Left kidney (tissue), 2 donors: ENCODE data around the gene CPLX3. TPM values are rescaled to one million over a fixed set of nuclear protein-coding genes. Genes with fewer than 3 reads are reported as not detected.

Experiments used
- DNase-seq: peaks from one replicate; pipeline ENCODE4 v3.0.0-alpha.2; 2013
- polyA plus RNA-seq: library from polyadenylated mRNA; unstranded; fragments of 120-200 nt; gene quantifications from one replicate; pipeline ENCODE4 v1.2.1, GENCODE V29; 2013; ENCODE audit not compliant: insufficient read length

CPLX3 gene
- polyA plus RNA-seq, 1 donor = not detected

DNA sequence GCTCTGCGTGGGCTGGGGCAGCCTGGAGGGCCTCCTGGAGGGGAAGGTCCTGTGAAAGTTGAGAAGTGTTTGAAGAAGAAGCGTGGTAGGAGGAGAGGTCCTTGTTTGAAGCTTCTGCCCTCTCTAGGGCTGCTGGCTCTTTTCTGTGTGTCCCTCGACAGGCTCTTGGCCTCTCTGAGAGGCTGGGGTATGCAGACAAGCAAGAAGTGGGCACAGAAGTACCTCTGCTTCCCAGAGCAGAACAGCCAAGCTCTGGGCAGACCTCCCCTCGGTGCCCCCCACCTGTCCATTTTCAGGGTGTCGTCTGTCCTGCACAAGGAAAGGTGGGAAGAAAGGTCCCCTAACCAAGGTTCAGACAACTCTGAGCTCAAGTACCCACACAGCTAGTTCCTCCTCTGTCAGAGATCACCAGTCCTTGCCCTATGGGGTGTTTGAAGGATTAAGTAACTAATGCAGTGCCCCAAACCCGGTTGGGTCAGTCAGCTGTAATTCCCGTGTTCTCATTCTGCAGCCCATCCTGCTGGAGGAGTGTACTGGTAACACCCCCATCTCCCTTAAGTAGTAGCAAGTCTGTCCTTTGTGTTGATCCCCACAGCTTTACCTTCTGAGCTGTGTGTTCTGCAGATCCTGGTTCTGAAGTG is 38.3 kb upstream of the CPLX3 start:
- DNase-seq = no peak

DNA sequence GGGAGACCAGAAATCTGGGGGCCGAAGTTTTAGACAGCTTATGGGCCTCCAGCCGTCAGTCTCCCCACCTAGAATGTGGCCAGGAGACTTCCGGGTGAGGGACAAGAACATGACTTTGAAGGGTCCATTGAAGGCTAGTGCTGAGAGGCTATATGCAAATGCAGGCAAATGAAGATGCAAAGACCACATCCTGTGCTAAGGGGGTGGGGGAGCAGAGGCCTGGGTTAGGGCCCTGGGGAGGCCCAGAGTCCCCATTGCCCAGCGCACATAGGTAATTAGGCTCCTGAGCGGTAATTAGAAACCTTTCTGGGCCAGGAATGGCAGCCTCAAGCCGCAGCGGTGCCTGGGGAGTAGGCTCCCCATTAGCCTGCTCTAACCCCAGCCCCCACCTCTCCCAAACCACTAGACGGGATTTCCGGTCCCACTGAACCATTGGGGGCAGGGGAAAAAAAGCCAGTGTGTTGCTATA is 37.7 kb upstream of the CPLX3 start:
- no peak for DNase-seq

DNA sequence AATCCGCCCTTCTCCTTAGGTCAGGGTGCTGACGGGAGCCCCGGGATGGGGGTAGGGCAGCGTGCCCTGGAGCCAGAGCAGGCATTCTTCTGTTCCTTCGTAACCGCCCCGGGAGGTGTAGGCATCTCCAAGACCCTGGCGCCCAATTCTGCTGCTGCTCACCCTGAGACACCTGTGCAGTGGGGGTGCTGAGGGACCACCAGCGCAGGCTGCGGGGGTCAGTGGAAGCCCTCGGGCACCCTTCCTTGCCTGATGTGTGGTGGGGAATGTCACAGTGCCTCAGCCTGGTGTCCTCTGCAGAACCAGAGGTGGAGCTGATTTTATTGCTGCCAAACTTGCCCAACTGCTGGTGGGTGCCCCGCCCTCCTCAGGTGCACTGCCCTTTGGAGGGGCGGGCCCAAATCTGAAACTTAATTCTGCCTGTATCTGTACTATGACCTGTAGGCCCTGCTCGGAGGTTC is 37.2 kb upstream of the CPLX3 start:
- no peak for DNase-seq

DNA sequence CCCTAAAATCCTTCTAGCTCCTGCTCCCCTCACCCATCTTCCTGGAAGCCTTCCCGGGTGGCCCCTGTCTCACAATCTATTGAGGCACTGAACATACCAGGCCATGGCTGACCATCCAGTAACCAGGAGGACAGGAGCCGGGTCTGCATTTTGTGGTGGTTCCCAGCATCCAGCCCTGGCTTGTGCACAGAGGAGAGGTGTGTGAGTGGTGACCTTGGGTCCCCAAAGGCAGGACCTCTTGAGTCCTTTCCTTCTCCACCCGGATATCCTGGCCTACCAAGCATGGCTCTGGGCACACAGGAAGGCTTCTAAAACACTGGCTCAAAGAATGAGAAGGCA is 36.7 kb upstream of the CPLX3 start:
- no peak for DNase-seq

DNA sequence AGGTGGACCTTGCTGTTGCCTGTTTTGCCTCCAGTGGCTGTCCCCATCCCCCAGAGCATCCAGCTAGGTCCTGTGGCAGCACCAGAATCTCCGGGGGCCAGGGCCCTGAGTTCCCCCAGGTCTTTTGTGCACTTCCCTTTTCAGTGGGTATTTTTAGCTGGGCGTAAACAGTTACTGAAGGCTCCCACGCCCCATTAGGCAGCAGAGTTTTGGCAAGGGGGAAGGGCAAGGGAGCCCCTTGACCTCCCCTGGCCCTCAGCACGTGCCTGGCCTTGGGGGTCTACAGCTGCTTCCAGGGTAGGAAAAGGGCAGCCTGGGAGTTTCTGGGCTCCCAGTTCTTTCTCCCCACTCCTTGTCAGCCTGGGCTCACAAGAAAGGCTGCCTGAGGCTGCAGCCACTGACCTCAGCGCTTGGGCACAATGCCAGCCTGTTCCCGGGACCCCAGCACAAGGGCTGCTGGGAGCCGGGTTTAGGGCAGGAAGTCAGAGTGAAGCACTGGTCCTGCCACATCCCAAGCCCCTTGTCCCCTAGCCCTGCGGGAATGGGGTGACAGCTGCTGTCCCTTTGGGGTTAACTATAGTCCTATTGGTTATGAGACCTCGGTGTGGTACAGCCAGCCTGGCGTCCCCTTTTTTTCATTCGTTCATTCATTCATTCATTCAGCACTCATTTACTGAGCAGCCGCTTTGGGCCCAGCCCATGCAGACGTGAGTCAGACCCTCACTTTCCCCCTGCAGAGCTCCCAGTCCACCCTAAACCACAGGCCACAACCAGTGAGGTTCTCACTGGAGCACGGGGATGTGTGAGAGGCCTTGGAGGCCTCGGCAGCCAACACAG is 36.1 kb upstream of the CPLX3 start:
- DNase-seq = no peak

DNA sequence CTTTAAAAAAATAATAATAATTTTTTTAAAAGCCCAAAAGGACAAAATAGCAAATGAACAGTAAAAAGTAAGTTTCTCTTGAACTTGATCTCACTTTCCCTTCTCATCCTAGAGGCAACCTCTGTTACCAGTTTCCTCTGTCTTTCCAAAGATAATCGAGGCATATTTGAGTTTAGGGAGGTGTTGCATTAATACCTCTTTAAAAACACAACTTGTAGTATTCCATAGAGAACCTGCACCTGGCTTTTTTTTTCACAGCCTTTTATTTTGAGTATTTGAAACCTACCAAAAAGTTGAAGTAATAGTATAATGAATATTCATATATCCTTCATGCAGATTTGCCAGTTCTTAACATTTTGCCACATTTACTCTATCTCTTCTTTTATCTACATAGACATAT is 35.4 kb upstream of the CPLX3 start:
- no peak for DNase-seq

DNA sequence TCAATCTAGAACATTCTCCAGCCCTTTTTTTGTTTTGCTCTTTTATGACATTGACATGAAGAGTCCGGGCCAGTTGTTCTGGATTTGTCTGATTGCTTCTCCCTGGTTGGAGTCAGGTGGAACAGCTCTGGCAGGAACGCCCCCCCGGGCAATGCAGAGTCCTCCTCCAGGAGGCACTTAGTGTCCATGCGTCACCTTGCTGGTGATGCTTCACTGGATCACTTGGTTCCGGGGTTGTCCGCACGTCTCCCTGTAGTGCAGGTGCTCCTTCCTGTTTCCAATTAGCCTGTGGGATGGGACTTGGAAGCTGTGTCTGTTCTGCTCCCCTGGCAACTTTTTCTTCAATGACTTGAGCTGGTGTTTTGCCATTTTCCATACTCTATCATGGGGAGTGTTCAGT is 34.8 kb upstream of the CPLX3 start:
- DNase-seq = no peak

DNA sequence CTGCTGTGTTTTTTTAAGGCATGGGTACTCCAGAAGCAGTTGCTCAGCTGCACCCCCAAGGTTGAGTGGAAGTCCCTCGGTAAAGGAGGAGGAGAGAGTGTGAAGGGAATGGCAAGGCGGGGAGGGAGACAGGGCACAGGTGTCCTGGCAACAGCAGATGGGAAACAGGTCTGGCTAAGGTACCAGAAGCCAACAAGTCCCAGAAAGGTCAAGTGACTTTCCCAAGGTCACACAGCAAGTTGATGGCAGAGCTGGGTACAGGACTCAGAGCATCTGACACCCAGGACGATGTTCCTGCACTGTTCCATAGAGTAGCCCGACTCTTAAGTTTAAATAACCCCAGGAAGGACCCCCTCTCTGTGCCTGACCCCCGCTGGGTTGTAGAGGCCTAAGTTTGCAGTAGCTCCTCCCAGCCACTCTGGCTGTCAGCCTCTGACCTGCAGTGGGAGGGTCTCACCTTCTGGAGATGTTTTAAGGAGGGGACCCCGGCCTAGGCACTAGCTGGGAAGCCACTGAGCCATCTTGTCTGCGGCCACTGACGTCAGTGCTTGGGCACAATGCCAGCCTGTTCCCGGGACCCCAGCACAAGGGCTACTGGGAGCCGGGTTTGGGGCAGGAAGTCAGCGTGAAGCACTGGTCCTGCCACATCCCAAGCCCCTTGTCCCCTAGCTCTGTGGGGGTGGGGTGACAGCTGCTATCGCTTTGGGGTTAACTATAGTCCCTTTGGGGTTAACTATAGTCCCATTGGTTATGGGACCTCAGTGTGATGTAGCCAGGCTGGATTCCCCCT is 34.0 kb upstream of the CPLX3 start:
- no peak for DNase-seq

DNA sequence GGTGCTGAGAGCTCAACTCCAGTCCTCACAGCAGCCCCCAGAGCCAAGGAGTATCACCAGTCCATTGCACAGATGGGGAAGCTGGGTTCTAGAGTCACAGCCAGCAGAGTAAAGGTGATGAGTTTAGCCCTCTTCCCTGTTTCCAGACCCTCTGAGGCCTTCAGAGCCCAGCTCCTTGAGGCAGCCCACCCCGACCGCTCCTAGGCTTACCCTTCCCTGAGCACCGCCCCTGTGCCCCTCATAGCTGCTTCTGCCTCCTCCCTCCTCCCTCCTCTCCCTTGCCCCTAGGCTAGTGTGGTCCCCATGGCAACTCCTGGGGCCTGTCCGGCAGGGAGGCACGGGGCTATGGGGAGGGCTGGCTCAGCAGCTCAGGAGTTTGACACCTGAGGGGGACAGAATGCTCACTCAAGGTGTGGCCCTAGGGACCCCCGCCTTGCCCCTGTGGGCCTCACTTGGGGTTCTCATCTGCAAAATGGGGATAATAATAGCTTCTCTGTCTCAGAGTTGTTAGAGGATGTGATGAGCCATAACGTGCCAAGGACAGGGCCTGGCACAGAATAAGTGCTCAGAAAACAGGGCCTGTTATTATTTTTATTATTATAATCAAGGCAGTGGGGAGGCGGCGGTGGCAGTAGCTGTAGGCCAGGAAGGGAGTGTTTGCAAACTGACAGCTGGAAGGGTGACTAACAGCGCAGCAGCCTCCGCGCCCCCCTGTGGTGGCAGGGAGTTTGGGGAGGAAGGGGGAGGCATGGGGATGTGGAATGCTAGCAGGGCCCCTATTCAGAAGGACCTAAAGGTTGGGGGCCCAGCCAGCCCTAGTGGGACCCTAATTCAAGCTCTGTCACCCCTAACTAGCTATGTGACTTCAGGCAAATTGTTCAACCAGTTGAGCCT is 33.0 kb upstream of the CPLX3 start:
- DNase-seq = no peak

DNA sequence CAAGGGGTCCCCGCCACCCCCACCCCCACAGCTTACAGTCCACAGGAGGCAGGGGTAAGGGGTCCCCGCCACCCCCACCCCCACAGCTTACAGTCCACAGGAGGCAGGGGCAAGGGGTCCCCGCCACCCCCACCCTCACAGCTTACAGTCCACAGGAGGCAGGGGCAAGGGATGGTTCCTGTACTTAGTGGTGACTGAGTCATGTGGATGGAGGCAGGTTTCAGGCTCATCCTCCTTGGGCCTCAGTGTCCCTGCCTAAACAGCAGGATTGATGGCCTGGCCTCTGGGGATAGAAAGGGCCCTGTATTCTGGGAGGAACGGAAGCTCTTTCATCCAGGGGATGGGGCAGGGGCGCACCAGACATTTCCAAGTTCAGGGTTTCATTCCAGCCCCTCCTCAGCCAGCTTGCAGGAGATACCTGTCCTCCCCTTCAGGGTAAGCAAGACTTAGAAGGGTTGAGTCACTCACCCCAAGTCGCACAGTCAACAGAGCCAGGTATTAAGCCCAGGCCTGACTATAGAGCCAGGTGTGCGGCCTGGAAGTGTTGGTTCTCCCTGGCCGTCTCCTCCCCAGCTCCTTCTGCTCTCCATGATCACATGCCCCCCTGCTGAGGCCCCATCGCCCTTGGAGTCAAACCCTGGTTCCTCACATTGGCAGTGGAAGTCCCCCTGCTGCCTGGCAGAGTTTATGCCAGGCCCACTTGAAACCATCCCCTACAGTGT is 32.0 kb upstream of the CPLX3 start:
- no peak for DNase-seq

DNA sequence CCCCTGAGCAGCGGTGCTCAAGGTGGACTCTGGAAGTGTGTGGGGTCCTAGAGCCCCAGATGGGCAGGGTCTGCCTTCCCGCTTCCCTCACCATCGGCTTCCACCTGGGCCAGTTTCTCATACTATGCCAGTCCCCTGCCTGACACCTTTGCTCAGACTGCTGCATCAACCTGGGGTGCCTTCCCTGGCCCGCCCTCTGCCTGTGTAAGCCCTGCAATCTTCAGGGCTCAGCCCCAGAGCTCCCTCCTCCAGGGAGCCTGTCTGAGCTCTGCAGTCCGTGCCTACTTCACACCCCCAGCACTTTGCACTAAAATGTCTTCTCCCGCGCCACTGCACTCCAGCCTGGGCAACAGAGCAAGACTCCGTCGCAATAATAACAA is 31.5 kb upstream of the CPLX3 start:
- no peak for DNase-seq

DNA sequence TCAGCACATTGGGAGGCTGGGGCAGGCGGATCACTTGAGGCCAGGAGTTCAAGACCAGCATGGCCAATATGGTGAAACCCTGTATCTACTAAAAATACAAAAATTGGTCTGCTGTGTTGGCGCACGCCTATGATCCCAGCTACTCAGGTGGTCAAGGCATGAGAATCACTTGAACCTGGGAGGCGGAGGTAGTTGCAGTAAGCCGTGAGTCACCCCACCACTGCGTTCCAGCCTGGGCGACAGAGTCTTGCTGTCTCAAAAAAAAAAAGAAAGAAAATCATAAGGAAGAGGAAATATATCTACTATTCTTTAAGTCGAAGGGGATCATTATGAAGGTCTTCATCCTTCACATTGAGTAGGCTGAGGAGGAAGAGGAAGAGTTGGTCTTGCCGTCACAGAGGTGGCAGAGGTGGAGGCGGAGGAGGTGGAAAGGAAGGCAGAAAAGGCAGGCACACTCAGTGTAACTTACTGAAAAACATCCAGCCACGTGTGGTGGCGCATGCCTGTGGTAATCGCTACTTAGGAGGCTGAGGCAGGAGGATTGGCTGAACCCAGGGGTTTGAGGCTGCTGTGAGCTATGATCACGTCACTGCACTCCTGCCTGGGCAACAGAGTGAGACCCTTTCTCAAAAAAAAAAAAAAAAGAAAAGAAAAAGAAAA is 30.3 kb upstream of the CPLX3 start:
- DNase-seq = no peak

DNA sequence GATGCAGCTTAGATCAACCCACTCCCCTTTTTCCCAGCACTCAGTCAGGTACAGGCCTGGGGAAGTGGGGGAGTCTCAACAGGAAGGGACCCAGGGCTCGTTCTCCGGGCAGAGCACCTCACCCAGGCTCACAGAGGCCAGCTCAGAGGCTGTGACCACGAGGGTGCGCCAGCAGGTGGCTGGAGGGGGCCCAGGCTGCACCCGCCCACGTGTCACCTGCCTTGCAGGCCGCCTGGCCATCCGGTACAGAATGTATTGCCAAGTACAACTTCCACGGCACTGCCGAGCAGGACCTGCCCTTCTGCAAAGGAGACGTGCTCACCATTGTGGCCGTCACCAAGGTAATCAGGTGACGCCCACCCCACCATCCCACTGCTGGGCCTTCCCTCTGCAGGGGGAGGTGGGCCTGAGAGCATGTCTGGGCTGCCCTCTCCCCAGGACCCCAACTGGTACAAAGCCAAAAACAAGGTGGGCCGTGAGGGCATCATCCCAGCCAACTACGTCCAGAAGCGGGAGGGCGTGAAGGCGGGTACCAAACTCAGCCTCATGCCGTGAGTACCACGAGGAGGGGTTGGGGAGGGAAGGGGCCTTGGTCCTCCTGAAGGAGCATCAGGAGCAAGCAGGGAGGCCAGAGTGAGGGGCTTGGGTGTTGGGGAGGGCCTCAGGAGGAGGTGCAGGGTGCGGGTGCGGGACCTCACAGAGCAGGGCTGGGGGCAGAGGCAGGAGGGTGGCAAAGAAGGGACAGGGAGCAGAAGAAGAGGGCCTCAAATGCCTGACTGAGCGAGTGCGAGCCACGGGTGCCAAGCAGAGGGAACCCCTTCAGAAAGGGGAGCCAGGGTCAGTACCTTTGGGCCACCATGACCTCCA is 27.8 kb upstream of the CPLX3 start:
- no peak for DNase-seq

DNA sequence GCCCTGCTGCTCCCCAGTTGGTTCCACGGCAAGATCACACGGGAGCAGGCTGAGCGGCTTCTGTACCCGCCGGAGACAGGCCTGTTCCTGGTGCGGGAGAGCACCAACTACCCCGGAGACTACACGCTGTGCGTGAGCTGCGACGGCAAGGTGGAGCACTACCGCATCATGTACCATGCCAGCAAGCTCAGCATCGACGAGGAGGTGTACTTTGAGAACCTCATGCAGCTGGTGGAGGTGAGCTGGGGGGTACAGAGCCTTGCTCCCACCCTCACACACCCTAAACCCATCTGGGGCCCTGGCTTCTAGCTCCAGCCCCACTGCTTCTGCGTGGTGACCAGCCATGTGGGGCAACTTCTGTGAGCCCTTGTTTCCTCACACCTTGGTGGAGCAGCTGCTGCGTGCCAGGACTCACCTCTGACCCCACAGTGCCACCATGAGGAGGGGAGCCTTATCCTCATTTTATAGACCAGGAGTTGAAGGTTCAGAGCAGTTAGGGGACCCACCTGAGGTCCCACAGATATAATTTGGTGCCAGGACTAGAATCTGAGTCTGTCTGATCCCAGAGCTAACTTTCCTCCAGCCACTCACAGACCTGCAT is 27.1 kb upstream of the CPLX3 start:
- DNase-seq = no peak

DNA sequence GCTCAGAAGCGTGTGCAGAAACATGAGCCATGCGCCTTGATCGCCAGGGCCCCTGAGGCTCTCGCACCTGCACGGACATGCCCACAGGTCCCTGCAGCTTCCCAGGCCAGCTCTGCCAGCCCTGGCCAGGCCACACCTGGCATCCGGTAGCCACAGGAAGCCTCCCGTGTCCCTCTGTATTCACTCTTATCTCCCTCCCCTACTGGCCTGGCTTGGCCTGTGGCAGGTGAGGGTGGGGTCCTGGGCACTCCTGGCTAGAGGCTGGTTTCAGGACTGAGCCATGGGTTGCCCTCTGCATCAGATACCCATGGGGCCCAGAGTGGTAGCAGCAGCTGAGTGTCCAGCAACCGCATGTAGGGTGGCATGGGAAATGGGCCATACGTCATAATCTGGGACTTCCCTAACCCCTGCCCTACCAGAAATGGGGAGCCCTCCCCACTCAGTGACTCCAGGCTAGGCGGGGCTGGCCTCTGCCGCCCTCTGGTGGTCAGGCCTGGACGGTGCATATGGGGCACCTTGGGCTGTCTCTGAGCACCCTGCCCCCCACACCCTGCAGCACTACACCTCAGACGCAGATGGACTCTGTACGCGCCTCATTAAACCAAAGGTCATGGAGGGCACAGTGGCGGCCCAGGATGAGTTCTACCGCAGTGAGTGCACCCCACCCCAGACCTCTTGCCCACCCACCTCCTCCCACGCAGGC is 26.4 kb upstream of the CPLX3 start:
- DNase-seq = no peak

DNA sequence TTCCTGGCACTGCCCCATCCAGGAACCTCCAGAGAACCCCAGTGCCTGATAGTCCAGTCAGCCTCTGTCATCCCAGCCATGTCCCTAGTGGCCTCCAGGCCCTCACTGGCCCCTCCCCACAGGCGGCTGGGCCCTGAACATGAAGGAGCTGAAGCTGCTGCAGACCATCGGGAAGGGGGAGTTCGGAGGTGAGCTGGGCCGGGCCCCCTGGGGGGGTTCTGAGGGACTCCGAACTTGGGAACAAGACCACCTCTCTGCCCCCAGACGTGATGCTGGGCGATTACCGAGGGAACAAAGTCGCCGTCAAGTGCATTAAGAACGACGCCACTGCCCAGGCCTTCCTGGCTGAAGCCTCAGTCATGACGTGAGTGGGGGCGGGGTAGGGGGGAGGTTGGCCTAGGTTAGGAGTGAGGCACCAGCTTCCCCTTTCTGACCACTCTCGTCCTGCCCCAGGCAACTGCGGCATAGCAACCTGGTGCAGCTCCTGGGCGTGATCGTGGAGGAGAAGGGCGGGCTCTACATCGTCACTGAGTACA is 25.8 kb upstream of the CPLX3 start:
- DNase-seq = no peak

DNA sequence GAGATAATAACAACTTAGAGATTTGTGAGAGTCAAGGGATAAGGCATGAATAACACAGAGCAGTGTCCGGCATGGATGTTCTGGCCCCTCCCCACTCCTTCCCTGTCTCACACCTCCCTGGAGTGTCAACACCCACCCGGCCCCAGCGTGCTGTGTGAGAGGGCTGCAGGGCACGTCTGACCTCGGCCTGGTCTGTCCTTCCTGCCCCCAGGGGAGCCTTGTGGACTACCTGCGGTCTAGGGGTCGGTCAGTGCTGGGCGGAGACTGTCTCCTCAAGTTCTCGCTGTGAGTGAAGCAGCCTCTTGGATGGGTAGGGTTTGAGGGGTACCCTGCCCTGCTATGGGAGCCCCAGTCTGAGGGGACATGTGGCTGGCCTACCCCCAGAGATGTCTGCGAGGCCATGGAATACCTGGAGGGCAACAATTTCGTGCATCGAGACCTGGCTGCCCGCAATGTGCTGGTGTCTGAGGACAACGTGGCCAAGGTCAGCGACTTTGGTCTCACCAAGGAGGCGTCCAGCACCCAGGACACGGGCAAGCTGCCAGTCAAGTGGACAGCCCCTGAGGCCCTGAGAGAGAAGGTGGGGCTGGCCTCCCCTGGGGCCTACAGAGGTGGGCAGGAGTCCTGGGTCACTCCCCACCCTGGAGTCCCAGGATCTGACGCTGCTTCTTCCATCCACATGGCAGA is 25.0 kb upstream of the CPLX3 start:
- DNase-seq = no peak

DNA sequence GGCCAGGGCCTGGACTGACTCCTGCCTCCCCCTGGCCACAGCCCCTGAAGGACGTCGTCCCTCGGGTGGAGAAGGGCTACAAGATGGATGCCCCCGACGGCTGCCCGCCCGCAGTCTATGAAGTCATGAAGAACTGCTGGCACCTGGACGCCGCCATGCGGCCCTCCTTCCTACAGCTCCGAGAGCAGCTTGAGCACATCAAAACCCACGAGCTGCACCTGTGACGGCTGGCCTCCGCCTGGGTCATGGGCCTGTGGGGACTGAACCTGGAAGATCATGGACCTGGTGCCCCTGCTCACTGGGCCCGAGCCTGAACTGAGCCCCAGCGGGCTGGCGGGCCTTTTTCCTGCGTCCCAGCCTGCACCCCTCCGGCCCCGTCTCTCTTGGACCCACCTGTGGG is 24.1 kb upstream of the CPLX3 start:
- no peak for DNase-seq
